PFSK-1 (cell line): ENCODE results near the gene FCHSD1.

Experiments
- FOXP2 ChIP-seq: optimal IDR thresholded peaks from 2 replicates; pipeline ENCODE3; 2011; ENCODE audit warnings: borderline replicate concordance, control low read depth, inconsistent platforms; ENCODE audit not compliant: insufficient read depth; ENCODE audit errors: extremely low read length, extremely low read depth
- POLR2AphosphoS5 ChIP-seq: IDR thresholded peaks from 2 replicates; pipeline ENCODE4 v1.6.1; 2012; ENCODE audit warnings: low read depth, mild to moderate bottlenecking, control low read depth, low read length, moderate library complexity
- REST ChIP-seq, 2 experiments: IDR thresholded peaks; 2 replicates each; pipeline versions ENCODE4 v1.6.1 to v1.8.0; 2011 to 2012; ENCODE audit warnings: low read depth in 2 of 2, low read length in 2 of 2, control low read depth in 1 of 2, inconsistent platforms in 1 of 2, mild to moderate bottlenecking in 1 of 2, moderate library complexity in 1 of 2; ENCODE audit not compliant: insufficient read depth in 1 of 2
- SIN3A ChIP-seq: IDR thresholded peaks from 2 replicates; pipeline ENCODE4 v1.6.1; 2012; ENCODE audit warnings: mild to moderate bottlenecking, low read length, moderate library complexity, borderline replicate concordance; ENCODE audit not compliant: insufficient read depth
- TAF1 ChIP-seq: IDR thresholded peaks from 2 replicates; pipeline ENCODE4 v1.6.1; 2012; ENCODE audit warnings: low read length, control low read depth, borderline replicate concordance; ENCODE audit not compliant: insufficient read depth

Gene FCHSD1

GRCh38 chr5:141672841-141673813, 21.9 kb upstream of the FCHSD1 start:
- no peak for TF ChIP-seq REST (IDR thresholded peaks at IDR 0.05; ENCODE audit: insufficient read depth in 1 of 2, low read depth in 2 of 2, low read length in 2 of 2)
- no peak for TF ChIP-seq SIN3A
- no peak for TF ChIP-seq POLR2AphosphoS5
- TF ChIP-seq TAF1 = no peak
- TF ChIP-seq FOXP2 = no peak

GRCh38 chr5:141672071-141672840, 21.0 kb upstream of the FCHSD1 start:
- TF ChIP-seq FOXP2 = no peak
- no peak for TF ChIP-seq REST (IDR thresholded peaks at IDR 0.05; ENCODE audit: insufficient read depth in 1 of 2, low read depth in 2 of 2, low read length in 2 of 2)
- no peak for TF ChIP-seq SIN3A
- TF ChIP-seq TAF1 = no peak

- no peak for TF ChIP-seq REST (IDR thresholded peaks at IDR 0.05; ENCODE audit: insufficient read depth in 1 of 2, low read depth in 2 of 2, low read length in 2 of 2)
- TF ChIP-seq FOXP2 = no peak
- TF ChIP-seq POLR2AphosphoS5 = no peak
- TF ChIP-seq TAF1 = no peak
- no peak for TF ChIP-seq SIN3A
These were observed 18.3 kb upstream of the FCHSD1 start for GRCh38 chr5:141669520-141669919.

- TF ChIP-seq REST (IDR thresholded peaks at IDR 0.05; ENCODE audit: insufficient read depth in 1 of 2, low read depth in 2 of 2, low read length in 2 of 2) (no peak), SIN3A (no peak), FOXP2 (no peak), POLR2AphosphoS5 (no peak), TAF1 (no peak)
These were observed 17.5 kb upstream of the FCHSD1 start for GRCh38 chr5:141668601-141669265.
